ENCODE measurements around the gene SBF2. TPM values are rescaled to one million over a fixed set of nuclear protein-coding genes. Genes with fewer than 3 reads are reported as not detected.

Gene SBF2
- polyA plus RNA-seq, 1 donor from 2014 or later: 53.4 TPM

DNA sequence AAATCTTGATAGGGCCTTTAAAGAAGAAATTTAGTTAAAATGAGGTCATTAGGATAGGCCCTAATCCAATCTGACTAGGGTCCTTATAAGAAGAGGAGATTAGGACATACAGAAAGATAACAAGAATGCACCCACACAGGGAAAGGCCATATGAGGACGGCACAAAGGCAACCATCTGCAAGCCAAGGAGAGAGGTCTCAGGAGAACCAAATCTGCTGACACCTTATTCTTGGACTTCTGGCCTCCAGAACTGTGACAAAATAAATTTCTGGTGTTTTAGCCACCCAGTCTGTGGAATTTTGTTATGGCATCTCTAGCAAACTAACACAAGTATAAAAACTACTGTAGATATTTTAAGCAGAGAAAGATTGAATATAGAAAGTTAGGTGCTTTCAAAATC lies 39.5 kb upstream of the SBF2 start:
- no peak overlapping the region for H2AFZ ChIP-seq (ENCODE audit: low read depth, low read length)
- H3F3A ChIP-seq (ENCODE audit: insufficient read depth, low read length, poor library complexity, severe bottlenecking): no peaks in the 10 kb centered on the region
- H3K27ac ChIP-seq (ENCODE audit: low read length): no peak overlapping the region
- H3K4me2 ChIP-seq (ENCODE audit: low read length): no peak overlapping the region
- no peaks in the 10 kb centered on the region for H3K9me2 ChIP-seq (ENCODE audit: insufficient read depth, low read length)
- no peaks in the 10 kb centered on the region for H3K79me2 ChIP-seq (replicated peaks; ENCODE audit: insufficient read depth, low read length)
- H3K36me3 ChIP-seq (ENCODE audit: insufficient read depth, low read length): no peaks in the 10 kb centered on the region
- TF ChIP-seq TAF1 (IDR thresholded peaks at IDR 0.05; ENCODE audit: low read depth) (no peak), RAD21 (conservative IDR thresholded peaks at IDR 0.05) (no peak), SMC3 (conservative IDR thresholded peaks at IDR 0.05; ENCODE audit: poor library complexity) (no peak), MXI1 (conservative IDR thresholded peaks at IDR 0.05; ENCODE audit: poor library complexity, severe bottlenecking) (no peak), EZH2 (IDR thresholded peaks at IDR 0.05; ENCODE audit: borderline replicate concordance, insufficient read depth, low read length, poor library complexity, severe bottlenecking) (no peak), POLR2AphosphoS5 (IDR thresholded peaks at IDR 0.05) (no peak), EP300 (conservative IDR thresholded peaks at IDR 0.05; ENCODE audit: poor library complexity, severe bottlenecking) (no peak)
- TF ChIP-seq, protein P1, sequence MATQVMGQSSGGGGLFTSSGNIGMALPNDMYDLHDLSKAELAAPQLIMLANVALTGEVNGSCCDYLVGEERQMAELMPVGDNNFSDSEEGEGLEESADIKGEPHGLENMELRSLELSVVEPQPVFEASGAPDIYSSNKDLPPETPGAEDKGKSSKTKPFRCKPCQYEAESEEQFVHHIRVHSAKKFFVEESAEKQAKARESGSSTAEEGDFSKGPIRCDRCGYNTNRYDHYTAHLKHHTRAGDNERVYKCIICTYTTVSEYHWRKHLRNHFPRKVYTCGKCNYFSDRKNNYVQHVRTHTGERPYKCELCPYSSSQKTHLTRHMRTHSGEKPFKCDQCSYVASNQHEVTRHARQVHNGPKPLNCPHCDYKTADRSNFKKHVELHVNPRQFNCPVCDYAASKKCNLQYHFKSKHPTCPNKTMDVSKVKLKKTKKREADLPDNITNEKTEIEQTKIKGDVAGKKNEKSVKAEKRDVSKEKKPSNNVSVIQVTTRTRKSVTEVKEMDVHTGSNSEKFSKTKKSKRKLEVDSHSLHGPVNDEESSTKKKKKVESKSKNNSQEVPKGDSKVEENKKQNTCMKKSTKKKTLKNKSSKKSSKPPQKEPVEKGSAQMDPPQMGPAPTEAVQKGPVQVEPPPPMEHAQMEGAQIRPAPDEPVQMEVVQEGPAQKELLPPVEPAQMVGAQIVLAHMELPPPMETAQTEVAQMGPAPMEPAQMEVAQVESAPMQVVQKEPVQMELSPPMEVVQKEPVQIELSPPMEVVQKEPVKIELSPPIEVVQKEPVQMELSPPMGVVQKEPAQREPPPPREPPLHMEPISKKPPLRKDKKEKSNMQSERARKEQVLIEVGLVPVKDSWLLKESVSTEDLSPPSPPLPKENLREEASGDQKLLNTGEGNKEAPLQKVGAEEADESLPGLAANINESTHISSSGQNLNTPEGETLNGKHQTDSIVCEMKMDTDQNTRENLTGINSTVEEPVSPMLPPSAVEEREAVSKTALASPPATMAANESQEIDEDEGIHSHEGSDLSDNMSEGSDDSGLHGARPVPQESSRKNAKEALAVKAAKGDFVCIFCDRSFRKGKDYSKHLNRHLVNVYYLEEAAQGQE (IDR thresholded peaks at IDR 0.05; ENCODE audit: borderline replicate concordance): no peak
- TF ChIP-seq, protein P2, sequence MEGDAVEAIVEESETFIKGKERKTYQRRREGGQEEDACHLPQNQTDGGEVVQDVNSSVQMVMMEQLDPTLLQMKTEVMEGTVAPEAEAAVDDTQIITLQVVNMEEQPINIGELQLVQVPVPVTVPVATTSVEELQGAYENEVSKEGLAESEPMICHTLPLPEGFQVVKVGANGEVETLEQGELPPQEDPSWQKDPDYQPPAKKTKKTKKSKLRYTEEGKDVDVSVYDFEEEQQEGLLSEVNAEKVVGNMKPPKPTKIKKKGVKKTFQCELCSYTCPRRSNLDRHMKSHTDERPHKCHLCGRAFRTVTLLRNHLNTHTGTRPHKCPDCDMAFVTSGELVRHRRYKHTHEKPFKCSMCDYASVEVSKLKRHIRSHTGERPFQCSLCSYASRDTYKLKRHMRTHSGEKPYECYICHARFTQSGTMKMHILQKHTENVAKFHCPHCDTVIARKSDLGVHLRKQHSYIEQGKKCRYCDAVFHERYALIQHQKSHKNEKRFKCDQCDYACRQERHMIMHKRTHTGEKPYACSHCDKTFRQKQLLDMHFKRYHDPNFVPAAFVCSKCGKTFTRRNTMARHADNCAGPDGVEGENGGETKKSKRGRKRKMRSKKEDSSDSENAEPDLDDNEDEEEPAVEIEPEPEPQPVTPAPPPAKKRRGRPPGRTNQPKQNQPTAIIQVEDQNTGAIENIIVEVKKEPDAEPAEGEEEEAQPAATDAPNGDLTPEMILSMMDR (IDR thresholded peaks at IDR 0.05; ENCODE audit: poor library complexity, severe bottlenecking): no peak
- H3K27me3 ChIP-seq (ENCODE audit: insufficient read depth, low read depth, low read length): no peaks in the 10 kb centered on the region
- no peak overlapping the region for H3K9ac ChIP-seq (ENCODE audit: low read length)
- H3K4me3 ChIP-seq (ENCODE audit: low read length): no peak overlapping the region
- no peaks in the 10 kb centered on the region for H4K20me1 ChIP-seq (ENCODE audit: insufficient read depth)
- H3K9me3 ChIP-seq (ENCODE audit: low read length): no peaks in the 10 kb centered on the region

GRCh38 chr11:10331548-10332289 lies 37.7 kb upstream of the SBF2 start:
- H2AFZ ChIP-seq (ENCODE audit: low read depth, low read length): no peak overlapping the region
- TF ChIP-seq POLR2AphosphoS5 (IDR thresholded peaks at IDR 0.05) (no peak), SMC3 (conservative IDR thresholded peaks at IDR 0.05; ENCODE audit: poor library complexity) (no peak)
- TF ChIP-seq, protein P1 (IDR thresholded peaks at IDR 0.05; ENCODE audit: borderline replicate concordance): no peak
- no peaks in the 10 kb centered on the region for H4K20me1 ChIP-seq (ENCODE audit: insufficient read depth)
- no peak overlapping the region for H3K9ac ChIP-seq (ENCODE audit: low read length)
- H3K9me3 ChIP-seq (ENCODE audit: low read length): no peaks in the 10 kb centered on the region
- no peaks in the 10 kb centered on the region for H3K9me2 ChIP-seq (ENCODE audit: insufficient read depth, low read length)
- H3F3A ChIP-seq (ENCODE audit: insufficient read depth, low read length, poor library complexity, severe bottlenecking): no peaks in the 10 kb centered on the region
- H3K79me2 ChIP-seq (replicated peaks; ENCODE audit: insufficient read depth, low read length): no peaks in the 10 kb centered on the region
- H3K36me3 ChIP-seq (ENCODE audit: insufficient read depth, low read length): no peaks in the 10 kb centered on the region
- no peaks in the 10 kb centered on the region for H3K27me3 ChIP-seq (ENCODE audit: insufficient read depth, low read depth, low read length)
- no peak overlapping the region for H3K4me3 ChIP-seq (ENCODE audit: low read length)
- H3K4me2 ChIP-seq (ENCODE audit: low read length): no peak overlapping the region
- H3K27ac ChIP-seq (ENCODE audit: low read length): no peak overlapping the region
